Cortex of kidney (tissue), 1 donor: Measurements from ENCODE around the gene CAPN14.

Source experiments
- DNase-seq: peaks from one replicate; lab custom pipeline; 2025; lab: John Stamatoyannopoulos, UW

The CAPN14 gene

GRCh38 chr2:31141443-31142085 lies 75.8 kb downstream of the CAPN14 start:
- no peak for DNase-seq

GRCh38 chr2:31140151-31140550 lies 77.2 kb downstream of the CAPN14 start:
- no peak for DNase-seq

- DNase-seq = no peak
Measured at GRCh38 chr2:31139671-31140070, 77.6 kb downstream of the CAPN14 start.

- DNase-seq = peak; percentile 51
Measured at GRCh38 chr2:31138037-31138962, 79.0 kb downstream of the CAPN14 start, which contains the start of gene GALNT14. Gene GALNT14, minus strand, starts transcription at chr2:31138440. Its CDS starts 354 bp downstream, at chr2:31138086.

GRCh38 chr2:31137211-31138036 lies 79.9 kb downstream of the CAPN14 start:
- no peak for DNase-seq

GRCh38 chr2:31136732-31137131 lies 80.6 kb downstream of the CAPN14 start:
- no peak for DNase-seq

GRCh38 chr2:31136000-31136399 lies 81.3 kb downstream of the CAPN14 start:
- DNase-seq = no peak

- DNase-seq = no peak
Measured at GRCh38 chr2:31134480-31134879, 82.8 kb downstream of the CAPN14 start.

GRCh38 chr2:31132786-31133185 lies 84.5 kb downstream of the CAPN14 start:
- DNase-seq = no peak

DNA sequence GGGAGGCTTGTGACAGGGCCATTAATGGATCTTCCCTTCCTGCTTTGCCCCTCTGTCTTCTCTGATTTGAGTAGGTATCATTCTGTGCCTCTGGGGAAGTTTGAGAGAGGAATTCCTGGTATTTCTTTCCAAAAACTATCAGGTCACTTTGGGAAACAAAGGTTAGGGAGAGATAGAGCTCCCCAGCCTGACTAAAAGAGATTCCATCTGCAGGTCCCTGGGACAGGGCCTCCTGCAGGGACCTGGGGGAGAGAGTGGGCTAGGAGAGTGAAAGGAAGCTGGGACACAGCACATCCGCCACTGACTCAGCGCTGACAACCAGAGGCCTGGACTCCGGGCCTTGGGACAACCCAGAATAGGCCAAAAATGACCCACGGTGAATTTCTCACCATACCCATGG lies 85.4 kb downstream of the CAPN14 start:
- no peak for DNase-seq

DNA sequence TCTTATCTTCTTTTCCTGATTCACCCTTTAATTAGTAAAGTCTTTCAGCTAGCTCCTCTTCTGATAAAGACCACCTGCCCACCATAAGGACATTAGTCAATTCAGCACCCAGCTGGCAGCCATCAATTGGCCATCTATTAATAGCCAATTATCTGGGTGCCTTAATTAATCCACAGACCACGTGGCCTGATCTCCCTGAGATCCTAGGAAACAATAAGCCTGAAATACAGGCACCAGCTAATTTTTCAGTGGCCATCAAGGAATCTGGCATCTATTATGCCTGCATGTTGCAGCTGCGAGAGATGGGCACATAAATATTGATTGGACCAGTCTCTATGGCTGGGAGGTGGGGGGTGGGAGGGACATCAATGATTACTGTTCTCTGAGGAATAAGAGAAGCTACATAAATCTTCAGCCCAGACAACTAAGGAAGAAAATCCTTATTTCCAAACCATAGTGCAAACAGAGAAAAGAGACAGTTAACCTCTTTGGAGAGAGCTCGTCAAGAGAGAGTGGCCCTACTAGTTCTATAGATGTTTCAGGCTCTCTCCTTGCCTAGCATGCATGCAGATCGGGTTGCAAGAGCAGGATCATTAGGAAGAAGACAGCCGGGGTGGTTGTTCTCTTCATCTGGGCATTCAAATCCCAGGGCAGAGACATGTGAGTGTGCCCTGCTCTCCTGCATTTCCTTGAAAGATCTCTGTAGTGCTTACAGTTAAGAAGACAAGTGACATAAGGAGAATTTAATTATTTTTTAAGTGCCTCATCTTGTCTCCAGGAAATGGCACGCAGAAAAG lies 87.7 kb downstream of the CAPN14 start:
- DNase-seq = no peak

- DNase-seq = no peak
Measured at GRCh38 chr2:31127931-31128330, 89.4 kb downstream of the CAPN14 start.

DNA sequence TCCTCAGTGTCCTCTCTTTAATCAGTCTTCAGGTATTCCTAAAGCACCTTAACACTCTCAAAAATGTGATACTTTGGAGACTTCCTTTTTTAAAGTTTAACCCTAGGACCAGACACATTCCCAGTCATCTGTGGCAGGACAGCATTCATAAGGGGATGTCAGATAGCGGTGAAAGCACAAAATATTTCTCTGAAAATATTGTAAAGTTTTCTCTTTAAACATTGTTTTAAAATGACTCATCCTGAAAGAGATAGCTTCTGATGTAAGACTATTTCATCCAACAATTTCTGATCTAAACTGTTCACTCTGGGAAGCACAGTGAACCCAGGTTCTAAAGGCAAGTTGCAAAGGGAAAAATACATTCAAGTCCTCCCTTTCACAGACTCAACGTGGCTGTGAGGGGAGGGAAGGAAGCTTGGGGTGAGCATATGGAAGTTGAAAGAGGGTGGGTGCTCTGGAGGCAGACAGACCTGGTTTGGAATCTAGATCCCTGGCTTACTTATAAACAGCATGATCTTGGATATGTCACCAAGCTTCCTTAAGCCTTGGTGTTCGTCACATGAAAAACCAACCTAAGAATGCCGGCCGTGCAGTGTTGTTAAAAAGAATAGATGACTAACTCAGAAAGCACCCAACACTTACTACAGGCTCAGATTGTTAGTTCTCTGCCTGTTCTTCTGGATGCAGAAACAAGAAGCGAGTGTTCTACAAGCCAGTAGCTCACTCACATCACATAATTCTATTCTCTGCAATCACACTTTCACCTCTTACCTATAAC lies 91.2 kb downstream of the CAPN14 start:
- no peak for DNase-seq

GRCh38 chr2:31124904-31125303 lies 92.4 kb downstream of the CAPN14 start:
- no peak for DNase-seq
